Astrocyte of the cerebellum (primary cell): ENCODE results near the gene MYOCOS.

Experiments used
- DNase-seq: peaks from one replicate; pipeline ENCODE4 v3.0.0-alpha.2; 2011; ENCODE audit warnings: low read depth
- H3K4me3 ChIP-seq: 2 replicates; pipeline ENCODE4 v1.5.1; 2011; ENCODE audit warnings: mild to moderate bottlenecking, low read depth, low read length, moderate library complexity
- CTCF ChIP-seq: IDR thresholded peaks from 2 replicates; pipeline ENCODE4 v1.5.1; 2012; ENCODE audit warnings: low read length, low read depth, moderate library complexity, mild to moderate bottlenecking; ENCODE audit errors: missing control alignments
- in situ Hi-C: cut with HindIII; loops from 2 replicates; pipeline ENCODE4 v1.10.0; 2017; ENCODE audit warnings: low sequenced_read_pairs

MYOCOS gene

GRCh38 chr1:171664976-171665375 is 42.9 kb downstream of the MYOCOS start:
- TF ChIP-seq CTCF, result no peak
- DNase-seq, result no peak
- in situ Hi-C loops, result no loop called here
- no peak overlapping the region for H3K4me3 ChIP-seq

DNA sequence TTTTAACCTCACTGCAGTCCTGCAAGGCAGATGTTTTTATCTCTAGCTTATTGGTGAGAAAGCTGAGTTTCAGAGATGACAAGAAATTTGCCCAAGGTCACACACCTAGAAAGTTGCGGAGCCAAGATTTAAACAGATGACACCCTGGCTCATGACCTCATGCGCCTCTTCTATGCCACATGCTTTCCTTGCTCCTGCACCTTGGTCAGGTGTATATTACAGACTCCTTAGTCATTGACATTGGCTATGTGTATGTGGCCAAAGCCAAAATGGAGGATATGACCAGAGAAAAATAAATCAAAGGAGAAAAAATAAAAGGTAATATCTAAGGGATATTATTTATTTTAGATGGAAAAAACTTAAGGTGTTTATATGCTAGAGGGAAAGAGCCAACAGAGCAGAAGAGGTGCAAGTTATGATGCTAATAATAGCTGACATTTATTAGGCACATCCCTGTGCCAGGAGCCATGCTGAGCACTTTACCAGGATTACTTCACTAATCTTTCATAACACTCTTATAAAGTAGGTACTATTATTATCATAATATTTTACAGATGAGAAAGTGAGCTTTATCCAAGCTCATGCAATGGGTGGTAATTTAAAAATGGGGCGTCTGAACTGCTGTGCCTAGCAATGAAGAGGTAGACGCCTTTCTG is 44.2 kb downstream of the MYOCOS start:
- no peak for DNase-seq
- in situ Hi-C loops, result no loop called here
- TF ChIP-seq CTCF, result no peak
- H3K4me3 ChIP-seq, result no peak overlapping the region

GRCh38 chr1:171668372-171668771 is 46.3 kb downstream of the MYOCOS start:
- no peak overlapping the region for H3K4me3 ChIP-seq
- no peak for DNase-seq
- in situ Hi-C loops, result no loop called here
- no peak for TF ChIP-seq CTCF

DNA sequence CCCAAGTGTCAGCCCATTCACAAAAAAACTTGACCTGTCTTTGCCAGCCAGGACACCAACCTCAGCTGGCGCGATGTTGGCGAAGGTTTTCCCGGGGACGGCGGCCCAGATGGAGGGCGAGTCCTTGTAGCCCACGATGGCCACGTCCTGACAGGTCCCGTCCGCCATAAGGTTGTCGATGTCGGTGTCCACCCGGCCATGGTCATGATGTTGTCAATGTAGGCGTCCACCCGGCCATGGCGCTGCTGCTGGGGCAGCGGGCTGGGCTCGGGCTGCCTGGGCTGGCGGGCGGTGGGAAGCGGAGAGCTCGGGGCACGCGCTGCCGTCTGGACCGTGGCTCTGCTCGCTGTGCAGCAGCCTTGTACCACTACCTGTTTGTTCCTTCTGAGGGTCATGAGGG is 48.7 kb downstream of the MYOCOS start:
- no peak for DNase-seq
- TF ChIP-seq CTCF, result no peak
- in situ Hi-C loops, result no loop called here
- H3K4me3 ChIP-seq, result no peak overlapping the region

DNA sequence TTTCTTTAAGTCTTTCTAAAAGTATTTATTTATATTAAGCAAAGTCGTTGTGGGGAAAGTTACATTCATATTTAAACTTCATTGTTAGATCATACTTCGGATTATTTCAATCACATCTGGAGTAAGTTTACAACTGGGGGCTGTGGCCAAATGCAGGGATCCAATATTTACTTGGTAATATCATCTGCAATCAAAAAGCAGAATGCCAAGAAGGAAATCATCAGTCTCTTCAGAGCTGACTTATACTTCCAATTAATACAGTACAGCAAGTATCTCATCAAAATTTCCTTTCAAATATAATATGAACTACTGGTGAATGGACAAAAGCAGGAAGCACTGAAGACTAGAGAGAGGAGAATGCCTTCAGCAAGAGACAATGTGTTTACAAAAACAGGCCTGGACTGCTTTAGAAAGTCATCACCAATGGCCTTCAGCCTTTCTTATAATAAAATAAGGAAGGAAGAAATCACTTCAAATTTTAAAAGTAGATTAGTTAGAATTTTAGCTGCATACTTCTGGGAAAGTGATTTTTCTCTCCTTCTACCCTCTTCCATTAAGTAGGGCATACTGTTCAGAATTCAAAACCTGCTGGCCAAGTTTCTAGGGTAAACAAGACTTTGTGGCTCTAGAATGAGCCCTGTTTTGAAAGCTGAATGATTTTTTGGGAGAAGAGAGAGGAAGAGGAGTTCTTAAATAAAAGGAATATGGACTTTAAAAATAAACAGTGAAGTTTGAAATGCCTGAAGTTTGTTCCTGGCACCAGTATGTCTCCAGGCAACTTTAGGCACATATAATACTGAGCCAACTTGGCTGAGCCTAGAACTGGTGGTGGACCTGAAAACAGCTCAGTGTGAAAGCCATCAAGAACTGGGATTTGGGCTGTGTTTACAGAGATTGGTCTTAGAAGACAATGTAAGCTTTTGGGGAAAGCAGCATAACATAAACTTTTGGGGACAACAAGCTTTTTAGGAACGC is 52.7 kb downstream of the MYOCOS start:
- in situ Hi-C loops, result no loop called here
- DNase-seq, result no peak
- TF ChIP-seq CTCF, result no peak
- H3K4me3 ChIP-seq, result no peak overlapping the region
